ENCODE data around the gene NR1H4. TPM values are rescaled to one million over a fixed set of nuclear protein-coding genes. Genes with fewer than 3 reads are reported as not detected.
"Not testable (repeated sequence)": the region's sequence is repeated elsewhere in the genome, so short reads cannot be mapped to it uniquely, and the experiment has no call there.

Gene NR1H4
- total RNA-seq, 1 donor from 2014 or later: not detected

DNA sequence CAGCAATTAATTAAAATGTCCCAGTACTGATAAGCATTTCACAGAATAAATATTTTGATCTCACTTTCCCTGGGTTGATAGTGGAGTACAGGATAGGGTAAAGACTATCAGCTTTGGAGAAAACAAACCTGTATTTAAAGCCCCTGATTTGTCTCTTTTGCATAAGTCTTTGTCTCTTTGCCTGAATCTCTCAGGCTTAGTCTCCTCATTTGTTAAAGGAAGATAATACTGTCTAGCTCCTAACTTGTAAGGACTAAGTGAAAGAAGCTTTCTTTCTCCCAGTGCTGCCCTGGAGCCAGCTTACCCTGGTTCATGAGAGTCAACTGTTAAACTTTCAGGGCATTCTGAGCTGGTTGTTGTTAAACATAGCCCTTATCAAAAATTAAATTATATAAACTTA lies 5.5 kb upstream of the NR1H4 start:
- no peak for DNase-seq (ENCODE audit: extremely low read depth, low read depth, low spot score)

DNA sequence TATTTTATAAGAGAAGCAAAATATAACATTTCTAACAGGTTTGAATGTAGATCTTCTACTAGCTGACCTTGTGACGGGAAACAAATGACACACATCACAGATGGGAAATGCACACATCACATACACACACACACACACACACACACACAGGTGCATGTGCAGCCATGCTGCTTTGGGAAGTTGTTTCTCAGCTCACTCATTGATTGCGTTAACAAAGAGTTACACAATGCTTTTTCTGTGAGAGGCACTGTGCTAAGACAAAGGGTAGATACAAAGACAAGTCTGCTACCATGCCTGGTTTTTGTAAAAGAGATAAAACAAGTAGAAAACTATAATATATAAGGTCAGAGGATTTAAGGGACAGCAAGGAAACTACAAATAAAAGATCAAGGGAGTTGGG lies 1.3 kb upstream of the NR1H4 start:
- no peak for DNase-seq (ENCODE audit: extremely low read depth, low read depth, low spot score)

DNA sequence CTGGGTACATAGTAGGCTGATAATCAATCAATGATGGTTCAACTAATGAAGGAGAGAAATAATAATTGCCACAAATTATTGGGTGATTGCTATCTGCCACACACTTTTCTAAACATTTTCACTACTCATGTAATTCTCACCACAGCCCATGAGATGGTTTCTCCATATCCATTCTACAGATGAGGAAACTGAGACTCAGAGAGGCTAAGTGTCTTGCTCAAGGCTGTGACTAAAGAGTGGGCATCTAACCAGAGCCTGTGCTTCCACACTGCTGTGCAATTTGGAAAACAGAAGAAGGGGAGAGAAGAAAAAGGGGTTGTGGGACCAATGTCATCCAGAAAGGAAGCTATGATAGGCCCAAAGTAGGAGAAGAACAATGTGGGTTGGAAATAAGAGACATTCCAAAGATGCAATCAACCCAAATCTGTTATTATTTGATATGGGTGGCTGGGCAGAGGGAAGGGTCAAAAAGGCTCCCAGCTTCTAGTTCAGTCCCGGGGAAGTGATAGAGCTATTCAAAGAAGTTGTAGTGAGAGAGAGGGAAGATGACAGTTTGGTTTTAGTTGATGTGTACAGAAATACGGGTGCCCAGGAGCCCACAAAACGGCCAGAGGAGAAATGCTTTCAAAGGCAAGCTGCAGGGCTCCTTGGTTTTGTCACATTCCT lies 483 bp upstream of the NR1H4 start:
- DNase-seq (ENCODE audit: extremely low read depth, low read depth, low spot score): no peak

DNA sequence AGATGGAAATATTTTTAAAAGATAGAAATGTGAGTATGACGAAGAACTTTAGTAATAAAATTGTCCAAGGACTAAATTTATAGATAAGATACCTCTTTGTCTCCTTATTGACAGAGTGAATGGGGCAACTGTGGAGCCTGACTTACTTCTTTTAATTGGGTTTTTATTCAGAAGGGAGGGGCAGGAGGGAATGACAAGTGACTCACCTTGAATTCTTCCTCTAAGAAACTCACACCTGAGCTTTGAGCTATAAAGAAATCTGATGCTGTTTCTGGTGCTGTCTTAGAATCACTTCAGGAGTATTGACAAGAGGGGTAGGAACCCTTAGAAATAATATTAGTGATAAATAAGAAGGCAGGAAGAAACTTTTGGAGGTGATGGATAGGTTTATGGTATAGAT lies 951 bp downstream of the NR1H4 start:
- no peak for DNase-seq (ENCODE audit: extremely low read depth, low read depth, low spot score)

DNA sequence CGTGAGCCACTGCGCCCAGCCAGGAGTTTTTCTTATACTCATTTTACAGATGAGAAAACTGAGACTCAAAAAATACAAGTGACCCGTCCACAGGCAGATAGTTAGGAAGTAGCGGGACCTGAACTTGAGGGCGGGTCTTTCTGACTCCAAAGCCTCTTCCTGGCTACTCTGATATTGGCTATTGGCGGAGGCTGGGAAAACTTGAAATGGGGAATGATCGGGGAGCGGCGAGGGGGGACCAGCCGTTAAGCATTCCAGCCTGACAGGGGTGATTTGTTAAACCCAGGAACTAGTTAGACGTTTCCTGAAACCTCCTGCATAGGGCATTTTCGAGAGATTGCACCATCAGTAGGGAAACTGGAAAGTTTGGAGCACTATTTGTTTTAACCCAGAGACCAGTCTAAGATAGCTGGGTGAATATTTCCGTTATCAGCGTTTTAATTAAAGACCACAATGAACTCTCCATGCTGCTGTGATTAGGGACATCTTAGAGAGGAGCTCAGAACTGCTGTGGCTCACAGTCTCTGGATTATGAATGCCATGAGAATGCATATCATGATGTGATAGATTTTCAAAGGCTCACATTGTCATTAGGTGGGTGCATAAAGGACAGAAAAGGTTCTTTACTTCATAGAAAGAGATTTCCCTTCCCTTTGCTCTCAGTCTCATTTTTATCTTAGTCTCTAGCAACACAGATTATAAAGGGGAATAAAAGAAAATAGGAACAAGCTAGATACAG lies 2.5 kb downstream of the NR1H4 start:
- no peak for DNase-seq (ENCODE audit: extremely low read depth, low read depth, low spot score)

DNA sequence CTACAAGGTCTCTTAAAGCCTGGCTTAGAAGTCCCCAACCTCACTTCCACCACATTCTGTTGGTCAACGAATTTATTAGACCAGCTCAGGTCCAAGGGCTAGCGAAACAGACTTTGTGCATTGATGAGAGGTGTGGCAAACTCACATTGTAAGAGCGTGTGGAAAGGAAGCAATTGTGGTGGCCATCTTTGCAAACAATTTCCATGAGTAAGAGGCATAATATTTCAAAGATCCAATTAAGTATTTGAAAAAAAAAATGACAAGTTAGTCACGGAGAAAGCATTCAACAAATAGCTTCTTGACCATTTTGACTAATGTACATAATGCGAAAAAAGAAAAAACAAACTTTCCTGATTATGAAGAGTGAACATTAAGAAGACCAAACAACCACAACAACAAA lies 7.4 kb downstream of the NR1H4 start:
- no peak for DNase-seq (ENCODE audit: extremely low read depth, low read depth, low spot score)

DNA sequence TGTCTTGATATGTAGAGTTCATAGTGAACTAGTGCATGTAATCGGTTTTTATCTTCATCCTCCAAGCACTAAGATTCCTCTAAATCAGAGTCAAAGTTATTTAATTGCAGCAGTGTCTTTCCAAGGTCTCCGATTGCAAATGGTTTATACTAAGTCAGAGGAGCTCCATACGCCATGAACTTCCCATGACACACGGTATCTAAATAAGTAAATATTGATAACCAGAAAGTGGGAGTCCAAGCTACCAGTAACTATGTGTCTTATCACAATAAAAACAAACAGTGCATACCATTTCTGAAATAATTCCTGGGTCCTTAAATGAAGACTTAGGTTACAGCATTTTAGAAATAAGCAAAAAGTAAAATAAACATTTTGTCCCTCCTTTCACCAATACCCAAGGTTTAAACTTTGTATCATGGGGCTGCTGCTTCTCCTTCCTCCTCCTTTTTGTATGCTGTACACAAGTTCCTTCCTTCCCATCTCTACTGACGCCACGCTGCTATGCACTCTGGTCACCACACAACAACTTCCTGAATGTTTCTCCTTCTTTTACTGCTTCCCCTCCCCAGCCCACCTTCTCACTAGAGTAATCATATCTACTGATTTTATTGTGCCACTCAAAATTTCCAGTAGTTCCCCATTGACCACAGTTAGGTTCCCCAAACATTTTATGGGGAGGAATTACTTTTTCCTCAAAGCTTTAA lies 10.7 kb downstream of the NR1H4 start:
- no peak for DNase-seq (ENCODE audit: extremely low read depth, low read depth, low spot score)

DNA sequence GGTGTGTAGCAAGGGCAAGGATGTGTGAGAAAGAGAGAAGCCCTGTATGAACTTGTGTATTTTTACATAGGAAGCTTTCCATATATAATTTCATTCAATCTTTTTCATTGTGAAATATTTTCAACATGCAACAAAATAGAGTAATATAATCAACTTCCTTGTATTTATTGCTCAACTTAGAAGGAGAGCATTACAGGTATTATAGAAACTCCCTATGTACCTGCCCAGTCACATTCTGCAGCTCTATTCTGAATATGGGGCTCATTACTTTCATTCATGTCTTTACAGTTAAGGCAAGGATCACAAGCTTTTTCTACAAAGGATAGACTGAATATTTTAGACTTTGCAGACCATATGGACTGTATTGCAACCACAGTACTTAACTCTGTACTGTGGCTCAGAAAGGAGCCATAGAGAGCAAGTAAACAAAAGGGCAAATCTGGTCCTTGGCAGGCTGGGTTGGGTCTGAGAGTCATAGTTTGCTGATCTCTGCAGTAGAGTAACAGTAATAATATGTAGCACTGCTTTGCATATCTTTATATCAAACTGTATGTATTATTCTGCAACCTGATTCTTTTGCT lies 11.3 kb downstream of the NR1H4 start:
- no peak for DNase-seq (ENCODE audit: extremely low read depth, low read depth, low spot score)

DNA sequence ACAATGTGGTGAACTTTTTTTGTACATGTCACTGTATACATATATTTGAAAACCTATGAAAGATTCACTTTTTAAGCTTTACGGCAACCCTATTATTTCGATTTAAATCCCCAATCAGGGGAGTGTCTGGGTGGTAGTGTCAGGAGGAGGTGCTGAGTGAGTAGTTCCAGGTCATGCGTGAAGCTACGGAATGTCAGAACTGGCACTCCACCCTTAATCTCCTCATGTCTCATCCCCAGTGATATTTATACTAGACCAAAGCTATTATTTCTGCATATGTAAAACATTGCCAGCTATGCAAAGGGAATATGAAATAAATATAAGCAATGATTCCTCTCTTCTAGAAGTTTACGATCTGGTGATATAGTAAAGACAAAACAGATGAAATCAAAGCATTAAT lies 12.3 kb downstream of the NR1H4 start:
- no peak for DNase-seq (ENCODE audit: extremely low read depth, low read depth, low spot score)

DNA sequence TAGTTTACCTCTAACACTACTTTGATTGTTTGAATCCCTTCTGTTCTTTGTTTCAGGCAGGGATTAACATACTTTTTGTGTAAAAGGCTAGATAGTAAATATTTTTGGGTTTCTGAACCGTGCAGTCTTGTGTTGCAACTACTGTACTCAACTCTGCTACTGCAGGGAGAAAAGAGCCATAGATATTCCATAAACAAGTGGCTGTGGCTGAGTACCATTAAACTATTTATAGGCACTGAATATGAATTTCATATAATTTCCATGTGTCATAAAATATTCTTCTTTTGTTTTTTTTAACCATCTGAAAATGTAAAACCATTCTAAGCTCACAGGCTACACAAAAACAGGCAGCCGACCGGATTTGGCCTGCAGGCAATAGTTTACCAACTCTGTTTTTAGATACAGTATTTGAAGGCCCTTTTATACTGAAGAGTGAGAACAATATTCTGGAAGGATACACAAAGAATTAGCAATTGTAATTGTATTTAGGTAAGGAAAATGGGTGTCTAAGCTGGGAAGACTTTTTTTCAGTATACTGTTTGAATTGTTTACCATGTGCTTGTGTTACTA lies 15.7 kb downstream of the NR1H4 start:
- no peak for DNase-seq (ENCODE audit: extremely low read depth, low read depth, low spot score)

DNA sequence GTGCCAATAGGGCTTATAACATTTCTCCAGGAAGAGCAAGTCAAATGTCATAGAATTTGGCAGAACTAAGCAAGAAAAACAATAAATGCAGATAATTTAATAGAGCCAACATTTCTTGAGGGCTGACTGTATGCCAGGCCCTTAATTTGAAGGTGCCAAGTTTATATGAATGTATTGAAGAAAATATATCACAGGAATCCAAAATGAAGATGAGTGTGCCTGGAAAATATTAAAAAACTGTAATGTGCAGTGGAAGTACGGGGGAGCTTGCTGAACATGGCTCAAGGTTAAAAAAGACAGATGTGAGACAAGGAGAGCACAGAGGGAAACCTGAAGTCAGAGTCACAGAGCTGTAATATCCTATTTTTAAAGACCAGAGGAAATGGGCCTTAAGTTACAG lies 16.4 kb downstream of the NR1H4 start:
- no peak for DNase-seq (ENCODE audit: extremely low read depth, low read depth, low spot score)

DNA sequence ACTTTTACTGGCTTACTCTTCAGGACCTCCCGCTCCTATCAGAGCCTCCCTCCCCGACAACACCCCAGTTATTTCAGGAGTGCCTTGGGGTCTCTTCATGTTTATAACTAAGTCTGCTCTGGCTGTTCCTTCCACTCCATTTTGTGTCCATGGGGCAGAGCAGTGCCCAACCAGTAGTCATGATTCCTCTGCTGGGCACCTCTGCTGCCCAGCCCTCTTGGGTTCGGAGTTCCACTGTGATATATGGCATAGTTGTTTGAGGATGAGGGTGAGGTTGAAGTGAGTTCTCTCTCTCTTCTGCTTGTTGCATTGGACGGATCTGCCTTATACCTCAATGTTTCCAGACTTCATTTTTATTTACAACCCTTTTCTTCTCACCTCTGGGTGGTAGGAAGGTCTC lies 17.4 kb downstream of the NR1H4 start:
- DNase-seq (ENCODE audit: extremely low read depth, low read depth, low spot score): no peak

DNA sequence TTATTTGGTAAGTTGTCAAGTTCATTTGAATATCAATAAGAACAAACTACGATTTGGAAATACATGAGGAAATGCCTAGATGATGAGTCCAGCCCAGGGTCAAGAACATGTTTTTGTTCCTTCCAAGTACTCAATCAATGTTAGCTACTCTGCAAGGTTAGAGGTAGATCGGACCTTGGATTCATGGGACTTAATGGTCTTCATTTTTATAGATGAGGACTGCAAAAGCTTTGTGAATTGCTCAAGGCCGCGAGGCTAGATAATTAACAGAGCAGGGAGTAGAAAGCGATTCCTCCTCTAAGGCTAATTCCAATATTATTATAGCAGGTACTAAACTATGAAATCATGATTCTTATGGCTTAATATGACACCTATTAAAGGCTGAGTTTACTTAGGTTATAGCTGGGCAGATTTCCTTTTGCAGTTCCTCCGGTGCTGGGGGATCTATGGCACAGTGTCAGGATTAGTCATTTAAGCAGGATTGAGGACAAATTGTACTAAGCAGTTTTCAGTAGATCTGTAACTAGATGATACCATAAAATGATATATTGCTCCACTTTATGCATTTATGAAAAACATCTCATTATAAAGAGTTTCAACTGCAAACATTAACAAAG lies 19.8 kb downstream of the NR1H4 start:
- no peak for DNase-seq (ENCODE audit: extremely low read depth, low read depth, low spot score)

DNA sequence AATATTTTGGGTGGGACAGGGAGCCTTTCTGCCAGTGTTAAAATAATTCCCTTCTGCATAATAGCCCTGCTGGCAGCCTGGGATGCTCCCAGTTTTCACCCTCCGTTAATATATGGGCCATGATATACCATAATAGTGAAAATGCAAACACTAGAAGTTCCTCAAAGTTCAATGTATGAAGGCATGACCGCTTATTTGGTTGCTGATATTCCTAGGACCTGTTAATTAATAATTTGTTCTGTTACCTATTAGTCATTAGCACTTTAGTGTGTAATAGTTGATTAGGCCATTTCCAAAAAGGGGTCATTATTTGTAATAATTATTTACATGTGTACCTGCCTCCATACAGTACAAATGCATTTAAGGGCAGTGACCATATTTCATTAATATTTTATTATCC lies 20.4 kb downstream of the NR1H4 start:
- no peak for DNase-seq (ENCODE audit: extremely low read depth, low read depth, low spot score)

DNA sequence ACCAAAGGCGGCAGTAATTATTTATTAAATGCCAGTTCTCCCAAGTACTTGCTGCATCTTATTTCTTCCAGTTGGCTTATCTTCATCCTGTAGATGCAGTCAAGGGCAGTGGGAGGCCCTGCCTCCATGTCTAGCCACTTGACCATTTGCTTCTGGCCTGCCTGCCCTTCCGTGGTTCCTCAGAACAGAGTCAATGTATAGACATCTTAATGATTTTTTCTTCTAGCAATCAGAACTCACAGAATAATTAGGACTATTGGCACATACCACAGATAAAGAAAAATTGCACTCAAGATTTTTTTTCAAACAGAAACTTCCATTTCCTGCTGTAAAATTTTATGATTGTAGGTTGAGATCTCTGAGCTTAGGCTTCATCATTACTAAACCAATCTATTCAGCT lies 20.9 kb downstream of the NR1H4 start:
- DNase-seq (ENCODE audit: extremely low read depth, low read depth, low spot score): no peak

DNA sequence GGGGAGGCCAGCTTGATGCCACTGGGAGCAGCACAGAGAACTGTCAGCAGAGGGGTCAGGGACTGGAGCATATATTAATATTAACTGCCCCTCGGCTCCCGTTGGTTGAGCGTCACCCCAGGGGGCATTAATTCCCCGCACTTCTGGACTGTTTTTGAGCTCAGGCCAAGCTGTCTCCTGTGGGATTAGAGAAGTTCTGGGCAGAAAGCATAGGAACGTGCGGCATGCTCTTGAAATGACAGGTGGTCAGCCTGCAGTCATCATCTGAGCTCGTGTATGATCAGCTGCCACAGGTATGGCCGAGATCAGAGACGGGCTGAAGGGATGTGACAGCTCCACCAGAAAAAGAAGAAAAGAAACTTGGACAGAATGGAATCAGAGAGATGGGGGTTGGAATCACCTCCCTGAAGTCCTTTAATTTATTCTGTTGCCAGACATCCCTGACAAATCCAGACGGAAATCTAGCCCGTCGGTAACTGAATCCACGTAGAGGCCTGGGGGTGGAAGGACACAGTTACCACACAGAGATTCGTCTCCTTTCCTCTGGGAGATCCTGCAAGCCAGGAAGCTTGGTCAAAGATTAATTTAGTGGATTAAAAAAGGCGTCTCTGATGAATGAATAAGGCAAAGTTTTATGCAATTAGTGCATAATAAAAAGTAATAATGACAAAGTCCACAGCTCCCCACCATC lies 23.6 kb downstream of the NR1H4 start:
- no peak for DNase-seq (ENCODE audit: extremely low read depth, low read depth, low spot score)

DNA sequence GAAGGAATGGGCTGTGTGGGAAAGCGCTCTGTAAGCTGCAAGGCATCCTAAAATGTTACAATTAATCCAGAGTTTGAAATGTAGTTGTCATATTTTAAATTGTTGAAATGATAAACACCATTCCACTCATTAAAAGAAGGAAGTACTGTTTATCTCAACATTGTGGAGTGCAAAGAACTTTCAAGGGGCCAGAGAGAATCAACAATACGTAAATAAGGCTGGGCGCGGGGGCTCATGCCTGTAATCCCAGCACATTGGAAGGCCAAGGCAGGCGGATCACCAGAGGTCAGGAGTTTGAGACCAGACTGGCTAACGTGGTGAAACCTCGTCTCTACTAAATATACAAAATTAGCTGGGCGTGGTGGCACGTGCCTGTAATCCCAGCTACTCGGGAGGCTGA lies 24.5 kb downstream of the NR1H4 start:
- DNase-seq (ENCODE audit: extremely low read depth, low read depth, low spot score): no peak

DNA sequence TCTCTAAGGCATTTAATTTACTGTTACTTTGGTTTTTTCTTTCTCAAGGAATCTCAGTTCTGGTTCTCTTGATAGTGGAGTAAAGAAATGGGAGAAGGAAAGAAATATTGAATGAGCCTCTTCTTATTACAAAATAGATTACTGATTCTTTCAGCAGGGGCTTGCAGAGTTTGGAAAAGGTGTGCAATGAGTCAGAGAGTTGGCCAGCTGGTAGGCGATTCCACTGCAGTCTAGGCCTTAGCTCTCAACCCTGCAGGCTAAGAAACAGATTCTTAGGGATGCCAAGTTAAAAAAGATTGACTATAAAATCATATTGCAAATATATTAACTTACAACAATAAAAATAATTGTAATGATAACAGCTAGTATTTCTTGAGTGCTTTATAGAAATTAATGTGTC lies 25.8 kb downstream of the NR1H4 start:
- DNase-seq (ENCODE audit: extremely low read depth, low read depth, low spot score): no peak

DNA sequence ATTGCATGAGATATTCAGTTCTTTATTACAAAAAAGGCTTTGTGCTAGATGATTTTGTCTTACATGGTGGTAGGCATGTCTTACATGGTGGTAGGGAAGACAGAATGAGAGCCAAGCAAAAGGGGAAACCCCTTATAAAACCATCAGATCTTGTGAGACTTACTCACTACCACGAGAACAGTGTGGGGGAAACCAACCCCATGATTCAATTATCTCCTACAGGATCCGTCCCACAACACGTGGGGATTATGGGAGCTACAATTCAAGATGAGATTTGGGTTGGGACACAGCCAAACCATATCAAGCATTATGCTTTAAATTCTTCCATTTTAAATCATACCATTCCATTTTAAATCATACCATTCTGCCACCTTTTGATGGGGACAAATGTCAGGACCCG lies 29.1 kb downstream of the NR1H4 start:
- DNase-seq (ENCODE audit: extremely low read depth, low read depth, low spot score): not testable (repeated sequence)

DNA sequence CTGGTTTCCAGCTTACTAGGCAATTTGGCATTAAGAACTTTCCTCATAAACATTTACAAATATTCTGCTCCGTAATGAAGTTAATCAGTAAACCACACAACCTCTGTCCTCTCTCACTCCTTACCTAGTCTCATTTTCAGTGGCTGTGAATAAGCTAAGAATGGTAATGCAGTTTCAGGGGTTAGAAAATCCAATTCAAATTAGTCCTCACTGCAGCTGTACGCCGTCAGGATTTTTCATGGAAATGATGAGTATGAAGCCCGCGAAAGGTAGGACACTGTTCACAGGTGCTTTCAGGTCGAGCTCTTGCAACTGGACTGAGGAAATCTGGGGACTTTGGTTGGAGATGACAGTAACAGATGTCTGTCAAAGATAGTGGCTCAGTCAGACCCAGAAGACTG lies 29.6 kb downstream of the NR1H4 start:
- no peak for DNase-seq (ENCODE audit: extremely low read depth, low read depth, low spot score)

All from glomerular endothelial cell (primary cell).